ENCODE data around the gene AHNAK2.

GRCh38 chr14:104917116-104917515 is 61.1 kb downstream of the AHNAK2 start:
- TF ChIP-seq CTCF (tag by site-specific recombination; IDR thresholded peaks at IDR 0.05) = no peak
- TF ChIP-seq ZFP3 (tag by site-specific recombination; IDR thresholded peaks at IDR 0.05; ENCODE audit: low read depth) = no peak
- TF ChIP-seq ZSCAN16 (tag by site-specific recombination; IDR thresholded peaks at IDR 0.05) = no peak

All from HEK293 (cell line).